Measurements from ENCODE around the gene CST3. TPM values are rescaled to one million over a fixed set of nuclear protein-coding genes. Genes with fewer than 3 reads are reported as not detected.

Gene CST3
- total RNA-seq, 1 experiment from 2014 or later, result 515 TPM

DNA sequence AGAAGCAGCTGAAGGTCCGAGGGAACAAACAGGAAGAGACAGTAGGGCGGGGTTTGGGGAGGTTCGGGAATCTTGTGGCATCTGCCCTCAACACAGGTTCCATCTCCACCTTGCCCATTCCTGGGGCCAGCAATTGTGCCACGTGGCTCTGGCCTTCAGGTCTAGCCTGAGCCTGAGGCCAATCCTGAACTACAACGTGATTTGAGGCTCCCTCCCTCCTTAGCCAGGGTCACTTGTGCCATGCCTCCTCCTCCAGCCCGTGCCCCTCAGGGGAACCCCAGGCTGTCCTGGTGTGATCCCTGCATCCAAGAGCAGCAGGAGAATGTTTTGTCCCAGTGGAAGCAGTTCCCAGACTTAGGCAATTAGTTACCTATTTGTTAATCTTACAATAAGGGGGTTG lies 35.1 kb downstream of the CST3 start:
- no peak for DNase-seq (ENCODE audit: low read depth)

DNA sequence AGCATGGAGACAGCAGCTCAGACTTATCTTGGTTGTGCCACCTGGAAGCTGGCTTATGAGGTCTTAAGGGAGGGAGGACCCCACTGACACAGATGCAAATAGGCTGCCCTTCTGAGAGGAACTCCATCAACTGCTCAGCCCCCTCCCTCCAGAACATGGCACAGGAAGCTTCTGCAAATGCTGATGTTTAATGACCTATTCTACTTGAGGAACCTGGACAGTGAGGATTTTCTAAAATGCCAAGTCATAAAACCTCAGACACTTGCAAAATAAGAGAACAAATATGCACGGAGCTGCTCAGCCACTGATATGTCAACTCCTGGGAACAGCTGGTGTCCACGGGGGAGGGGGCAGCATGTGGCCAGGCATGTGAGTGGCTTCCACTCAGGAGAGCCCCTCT lies 35.5 kb downstream of the CST3 start:
- no peak for DNase-seq (ENCODE audit: low read depth)

GRCh38 chr20:23601715-23602114 lies 36.0 kb downstream of the CST3 start:
- no peak for DNase-seq (ENCODE audit: low read depth)

- DNase-seq (ENCODE audit: low read depth), result no peak
These were observed 39.3 kb downstream of the CST3 start for GRCh38 chr20:23598481-23598880.

- DNase-seq (ENCODE audit: low read depth), result peak; percentile 59
These were observed 41.0 kb downstream of the CST3 start for GRCh38 chr20:23596579-23597250.

GRCh38 chr20:23595941-23596340 lies 41.8 kb downstream of the CST3 start:
- DNase-seq (ENCODE audit: low read depth), result no peak

GRCh38 chr20:23588434-23589403 lies 49.0 kb downstream of the CST3 start:
- no peak for DNase-seq (ENCODE audit: low read depth)

DNA sequence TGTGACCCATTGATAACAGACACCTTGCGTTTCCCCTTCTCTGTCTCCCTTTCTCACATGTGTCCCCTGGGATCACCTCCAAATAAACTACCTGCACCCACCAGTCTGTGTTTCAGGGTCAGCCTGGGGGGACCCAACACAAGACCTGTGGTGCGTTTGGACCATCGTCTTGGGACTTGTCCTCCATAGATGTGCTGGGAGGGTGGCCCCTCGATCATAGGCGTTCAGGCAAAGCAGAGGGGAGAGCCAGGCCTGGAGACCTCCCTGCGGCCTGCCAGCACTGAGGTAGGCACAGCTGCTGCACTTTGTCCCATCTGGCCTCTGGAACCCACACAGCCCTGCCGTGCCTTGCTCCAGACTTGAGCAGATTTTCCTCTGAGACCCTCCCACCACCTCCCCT lies 50.1 kb downstream of the CST3 start:
- no peak for DNase-seq (ENCODE audit: low read depth)

DNA sequence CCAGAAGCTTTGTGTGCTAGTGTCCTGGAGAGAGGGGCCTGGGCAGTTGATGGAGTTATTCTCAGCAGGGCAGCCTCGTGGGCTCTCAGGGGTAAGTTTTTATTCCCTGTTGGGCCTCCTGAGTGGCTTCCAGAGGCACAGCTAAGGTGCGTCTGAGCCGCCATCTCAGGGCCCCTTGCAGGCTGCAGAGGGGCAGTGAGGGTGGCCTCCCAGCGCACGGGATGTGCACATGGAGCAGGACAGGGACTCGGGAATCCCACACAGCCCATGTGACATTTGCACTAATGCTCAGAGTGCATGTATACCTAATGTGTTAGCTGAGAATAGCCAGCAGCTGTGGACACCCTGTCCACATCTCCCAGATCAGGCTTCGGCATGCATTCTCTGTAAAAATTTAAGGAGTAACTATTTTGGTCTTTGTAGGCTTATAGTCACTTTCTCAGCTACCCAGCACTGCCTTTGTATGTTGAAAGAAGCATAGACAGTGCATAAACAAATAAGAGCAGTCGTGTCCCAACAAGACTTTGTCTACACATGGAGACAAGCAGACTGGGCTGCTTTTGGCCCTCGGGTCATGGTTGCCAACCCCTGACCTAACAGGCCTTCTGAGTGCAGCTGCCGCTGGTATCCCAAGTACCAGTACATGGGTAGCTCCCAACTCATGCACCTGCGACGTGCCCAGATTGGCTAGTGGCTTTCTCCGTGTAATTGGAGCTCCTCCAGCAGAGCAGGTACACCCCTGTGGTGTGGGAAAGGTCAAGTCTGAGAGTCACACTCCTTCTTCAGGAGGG lies 50.8 kb downstream of the CST3 start:
- no peak for DNase-seq (ENCODE audit: low read depth)

DNA sequence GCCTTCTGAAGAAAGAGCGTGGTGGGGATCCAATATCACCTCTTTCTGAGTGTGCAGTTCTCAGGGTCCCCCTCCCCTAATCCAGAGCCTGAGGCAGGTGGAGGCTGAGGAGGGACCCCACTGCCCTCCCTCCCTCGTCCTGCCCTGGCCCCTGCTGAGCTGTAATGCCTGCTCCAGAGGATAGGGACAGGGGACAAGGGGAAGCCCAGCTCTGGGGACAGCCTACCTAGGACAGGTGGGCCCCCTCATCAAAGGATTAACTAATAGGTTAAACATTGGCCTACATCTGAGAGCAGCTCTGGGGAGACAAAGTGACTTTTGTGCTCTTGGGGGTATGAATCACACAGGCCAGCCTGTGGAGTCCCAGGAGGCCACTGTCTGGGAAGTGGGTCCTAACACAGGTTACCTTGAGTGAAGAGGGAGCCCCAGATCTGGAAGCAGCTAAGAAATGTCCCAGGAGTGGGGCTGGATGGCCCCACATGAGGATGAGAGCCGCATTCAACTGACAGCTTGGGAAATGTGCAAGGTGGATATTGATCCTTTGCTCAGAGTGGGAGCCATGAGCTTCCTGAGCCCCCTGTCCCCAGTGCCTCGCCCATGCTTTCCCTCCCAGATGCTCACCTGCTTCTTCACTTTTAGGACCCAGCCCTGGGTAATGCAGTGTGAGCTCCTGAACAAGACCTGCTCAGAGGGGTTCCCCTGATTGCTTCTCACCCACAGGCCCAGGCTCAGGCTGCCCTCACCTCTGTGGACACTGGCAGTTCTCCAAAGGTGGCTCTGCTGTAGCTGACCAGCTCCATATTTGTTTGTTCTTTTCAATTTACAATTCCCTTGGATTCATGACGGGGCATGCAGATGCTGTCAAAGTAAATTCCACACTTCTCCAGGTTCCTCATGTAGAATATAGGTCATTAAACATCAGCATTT lies 51.7 kb downstream of the CST3 start:
- no peak for DNase-seq (ENCODE audit: low read depth)

- no peak for DNase-seq (ENCODE audit: low read depth)
These were observed 52.3 kb downstream of the CST3 start for GRCh38 chr20:23585449-23585807.

DNA sequence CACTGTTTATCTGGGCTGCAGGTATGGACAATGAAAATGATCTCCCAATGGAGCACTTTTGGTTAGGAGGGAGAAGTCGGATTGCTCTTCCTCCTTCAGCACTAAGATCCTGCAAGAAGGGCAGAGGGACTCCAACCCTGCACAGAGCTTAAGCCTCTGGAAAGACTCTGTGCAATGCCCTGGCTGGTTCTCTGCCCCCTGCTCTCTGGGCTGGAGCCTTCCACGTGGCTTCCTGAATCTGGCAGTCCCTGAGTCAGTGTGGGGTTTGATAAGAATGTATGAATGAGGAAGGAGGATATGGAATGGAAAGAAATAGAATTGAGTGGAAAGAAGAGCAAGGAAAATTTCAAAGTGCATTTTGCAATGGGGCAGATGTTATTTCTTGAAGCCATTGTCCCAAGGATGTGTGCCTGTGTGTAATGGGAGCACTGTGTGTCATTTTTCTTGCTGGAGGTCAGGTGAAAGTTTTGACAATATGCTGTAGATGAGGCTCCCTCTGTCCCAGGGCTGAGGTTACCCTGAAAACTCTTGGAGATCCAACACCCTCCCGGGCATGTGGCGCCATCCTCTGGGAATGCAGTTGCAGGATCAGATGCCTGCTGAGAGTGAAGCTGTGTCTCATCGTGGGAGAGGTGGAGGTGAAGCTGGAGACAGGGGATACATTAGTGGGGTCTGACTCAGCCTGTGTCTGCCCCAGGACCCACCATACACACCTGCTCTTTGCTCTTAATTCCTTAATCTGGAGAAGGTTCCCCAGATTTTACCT lies 53.1 kb downstream of the CST3 start:
- no peak for DNase-seq (ENCODE audit: low read depth)

Other genes with a start within 250 kb of the CST3 start
- gene NAPB, start 216.5 kb downstream of the CST3 start, total RNA-seq (2014; rRNA removed; shearing (Covaris generic)), result 7.6 and 8.7 TPM in 2 replicates
- not detected in 2 replicates for gene CSTL1, start 198.3 kb downstream of the CST3 start, total RNA-seq (2014; rRNA removed; shearing (Covaris generic))
- not detected in 2 replicates for gene CST11, start 185.1 kb downstream of the CST3 start, total RNA-seq (2014; rRNA removed; shearing (Covaris generic))
- gene CST8, start 146.8 kb downstream of the CST3 start, total RNA-seq (2014; rRNA removed; shearing (Covaris generic)), result not detected in 2 replicates
- not detected in 2 replicates for gene CST9L, start 69.5 kb downstream of the CST3 start, total RNA-seq (2014; rRNA removed; shearing (Covaris generic))
- gene CST9, start 32.0 kb downstream of the CST3 start, total RNA-seq (2014; rRNA removed; shearing (Covaris generic)), result not detected in 2 replicates
- gene CST4, start 51.1 kb upstream of the CST3 start, total RNA-seq (2014; rRNA removed; shearing (Covaris generic)), result not detected in 2 replicates
- 0.68 and 0.84 TPM in 2 replicates for gene CST1, start 113.0 kb upstream of the CST3 start, total RNA-seq (2014; rRNA removed; shearing (Covaris generic))
- 0.84 TPM in 1 of 2 replicates, not detected in the other for gene CST2, start 188.8 kb upstream of the CST3 start, total RNA-seq (2014; rRNA removed; shearing (Covaris generic))
- not detected in 2 replicates for gene CST5, start 241.8 kb upstream of the CST3 start, total RNA-seq (2014; rRNA removed; shearing (Covaris generic))

Data from RPMI7951 (cell line).